GM21717 (cell line): ENCODE measurements around the gene DTNBP1.

Experiments used
- ATAC-seq: cut with Tn5 transposase; IDR thresholded peaks from one replicate; pipeline ENCODE4 v1.9.1; 2021; ENCODE audit warnings: mild to moderate bottlenecking, moderate library complexity; ENCODE audit not compliant: unreplicated experiment

Gene DTNBP1

DNA sequence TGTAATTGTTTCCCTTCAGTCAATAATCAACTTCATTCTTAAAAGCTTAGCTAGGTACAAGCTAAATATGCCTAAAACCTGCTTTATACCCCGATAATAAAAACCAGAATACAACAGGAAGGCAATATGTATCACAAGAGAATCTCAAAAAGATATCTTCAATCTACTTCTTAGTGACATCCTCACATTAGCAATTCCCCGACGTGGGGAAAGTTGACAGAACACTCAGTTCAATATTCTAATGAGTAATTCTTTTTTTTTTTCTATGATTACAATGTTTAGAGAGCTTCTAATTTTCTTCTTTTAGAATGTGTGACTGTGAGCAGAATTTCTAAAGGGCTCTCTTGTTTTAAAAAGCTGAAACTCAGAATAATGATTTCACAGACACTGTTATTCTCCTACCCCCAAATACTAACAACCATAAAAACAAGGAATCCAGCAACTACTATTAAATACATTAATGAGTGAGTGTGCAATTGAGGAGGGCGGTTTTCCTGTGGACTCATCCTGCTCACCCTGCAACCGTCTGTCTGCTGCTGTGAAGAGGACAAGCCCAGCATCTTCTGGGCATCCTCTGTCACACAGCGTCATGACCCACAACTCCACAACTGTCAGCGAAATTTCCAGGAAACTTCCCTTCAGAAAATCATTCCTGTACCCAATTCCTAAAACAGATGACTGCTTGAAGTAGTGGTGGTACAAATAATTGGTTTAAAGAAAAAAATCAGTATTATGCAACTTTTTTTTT, 68.1 kb downstream of the DTNBP1 start:
- no peak for ATAC-seq

DNA sequence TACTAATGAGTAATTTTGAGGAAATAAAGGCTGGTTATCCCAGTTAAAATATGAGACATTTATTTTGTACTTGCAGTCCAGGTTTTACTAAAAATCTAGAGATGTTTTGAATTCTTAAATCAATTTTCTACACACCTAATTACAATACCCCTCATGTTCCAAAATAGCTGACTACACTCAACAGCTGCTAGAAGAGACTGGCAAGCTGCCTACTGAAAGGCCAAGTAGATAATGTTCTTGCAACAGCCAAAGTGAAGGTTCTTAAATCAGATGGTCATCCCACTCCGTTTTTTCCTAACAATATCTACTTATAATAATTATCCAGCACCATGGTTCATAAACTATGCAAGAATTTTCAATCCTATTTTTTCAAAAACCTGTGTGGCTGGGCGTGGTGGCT, 69.0 kb downstream of the DTNBP1 start:
- no peak for ATAC-seq

DNA sequence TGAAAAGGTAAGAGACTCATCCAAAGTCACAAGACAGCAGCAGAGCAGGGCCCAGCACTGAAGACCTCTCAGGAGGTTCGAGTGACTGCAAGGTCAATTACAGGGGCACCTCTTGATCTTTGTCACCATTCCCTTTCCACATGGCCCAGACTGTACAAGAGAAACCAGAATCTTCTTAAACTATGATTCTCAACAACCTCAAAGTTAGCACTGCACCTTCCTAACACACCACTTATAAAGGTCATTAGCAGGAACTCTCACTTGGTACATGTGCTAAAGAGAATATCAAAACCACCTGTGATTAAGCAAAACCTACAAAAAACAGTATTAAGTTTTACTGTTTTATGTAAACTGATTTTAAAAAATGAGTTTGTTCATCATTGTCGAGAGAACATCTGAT, 70.2 kb downstream of the DTNBP1 start:
- ATAC-seq = no peak

DNA sequence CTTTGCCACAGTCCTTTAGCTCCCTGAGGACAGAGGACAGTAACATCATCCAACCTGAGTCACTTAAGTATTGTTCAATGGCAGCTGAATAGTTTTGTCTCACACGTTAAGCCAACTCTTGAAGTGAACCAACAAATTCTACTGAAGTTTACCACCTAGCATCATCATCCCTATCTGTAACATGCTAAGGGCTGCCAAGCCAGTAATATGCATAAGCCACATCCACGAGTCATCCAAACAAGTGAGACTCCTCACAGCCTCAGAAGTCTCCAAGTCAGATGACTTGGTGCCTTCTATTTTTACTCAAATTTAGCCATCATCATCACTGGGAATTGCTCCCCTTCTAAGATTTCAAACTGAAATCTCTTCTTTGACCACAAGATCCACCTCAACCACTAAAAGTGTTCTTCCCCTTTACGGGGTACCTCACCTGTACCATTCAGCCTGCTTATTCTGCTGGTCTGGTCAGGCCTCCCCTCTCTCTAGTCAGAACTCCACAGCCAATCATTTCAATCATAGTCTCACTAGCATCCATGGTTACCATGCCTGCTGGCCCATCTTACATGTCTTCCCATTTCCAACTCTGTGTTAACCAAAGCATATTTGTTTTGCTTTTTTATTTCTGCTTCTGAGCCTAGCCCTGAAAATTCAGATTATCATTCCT, 73.7 kb downstream of the DTNBP1 start:
- no peak for ATAC-seq

DNA sequence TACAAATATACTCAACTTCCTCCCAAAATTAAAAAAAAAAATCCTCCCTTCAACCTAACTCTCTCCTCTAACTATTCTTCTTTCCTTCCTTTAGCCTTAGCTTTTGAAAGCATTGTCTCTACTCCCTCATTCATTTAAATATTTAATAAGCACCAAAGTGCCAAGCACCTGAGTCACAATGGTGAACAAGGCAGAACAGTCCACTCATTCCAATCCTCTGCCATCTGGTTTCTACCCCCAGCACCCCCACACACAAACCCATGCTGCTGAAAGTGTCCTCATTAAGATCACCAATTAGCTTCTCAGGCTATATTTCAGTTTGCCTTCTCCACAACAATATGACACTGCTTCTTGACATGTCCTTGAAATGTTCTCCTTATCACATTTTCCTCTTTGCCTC, 76.3 kb downstream of the DTNBP1 start:
- no peak for ATAC-seq

DNA sequence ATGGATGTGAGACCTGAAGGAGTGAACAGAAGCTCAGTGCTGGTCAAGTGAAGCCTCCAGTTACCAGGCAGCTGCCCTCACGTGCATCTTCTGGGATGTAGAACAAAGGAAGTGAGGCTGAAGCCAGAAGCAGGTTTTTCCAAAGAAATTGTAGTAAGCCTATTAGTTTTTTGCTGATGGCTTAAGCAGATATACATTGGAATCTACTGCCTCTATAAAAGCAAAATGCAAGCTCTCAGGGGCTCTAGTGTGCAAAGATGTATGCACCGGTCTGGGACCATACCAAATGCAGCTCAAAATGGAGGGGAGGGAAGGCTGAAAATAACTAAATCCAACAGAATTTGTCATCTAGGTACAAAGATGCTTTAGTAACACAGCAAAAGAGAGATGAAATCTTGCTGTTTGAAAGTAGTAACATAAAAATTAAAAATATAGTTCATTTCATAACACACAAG, 77.0 kb downstream of the DTNBP1 start:
- ATAC-seq = no peak

DNA sequence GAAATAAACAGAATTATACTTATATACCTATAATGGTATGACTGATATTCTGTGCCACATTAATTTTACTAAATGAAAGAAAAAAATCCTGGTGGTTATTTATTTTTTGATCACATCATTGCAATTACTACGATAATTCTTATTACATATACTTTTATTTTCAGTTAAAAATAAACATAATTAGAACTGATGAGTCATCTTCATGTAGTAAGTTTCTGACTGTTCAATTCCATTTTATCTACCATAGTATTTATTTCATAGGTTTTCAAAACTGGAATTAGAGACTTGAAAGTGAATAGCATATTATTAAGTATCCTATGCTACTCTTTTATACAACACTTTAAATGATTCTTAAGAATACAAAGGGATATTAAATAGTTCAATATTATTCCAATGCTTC, 80.3 kb downstream of the DTNBP1 start:
- no peak for ATAC-seq

DNA sequence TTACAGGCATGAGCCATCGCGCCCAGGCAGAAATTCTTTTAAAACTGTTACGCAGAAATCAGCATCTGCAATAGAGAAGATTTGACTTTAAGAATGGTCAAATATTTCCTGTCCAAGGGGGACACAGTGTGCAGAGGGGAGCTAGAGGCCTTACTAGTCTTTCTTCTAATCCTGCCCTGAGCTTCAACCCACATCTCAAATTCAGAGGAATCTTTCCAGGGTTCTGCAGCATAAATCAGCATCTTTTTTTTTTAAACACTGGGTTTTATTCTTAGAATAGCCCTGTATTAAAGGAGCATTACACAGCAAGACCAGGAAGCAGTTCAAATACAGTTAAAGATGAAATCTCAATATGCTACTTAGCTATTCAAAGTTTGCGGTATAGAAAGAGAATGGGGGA, 81.1 kb downstream of the DTNBP1 start:
- no peak for ATAC-seq

DNA sequence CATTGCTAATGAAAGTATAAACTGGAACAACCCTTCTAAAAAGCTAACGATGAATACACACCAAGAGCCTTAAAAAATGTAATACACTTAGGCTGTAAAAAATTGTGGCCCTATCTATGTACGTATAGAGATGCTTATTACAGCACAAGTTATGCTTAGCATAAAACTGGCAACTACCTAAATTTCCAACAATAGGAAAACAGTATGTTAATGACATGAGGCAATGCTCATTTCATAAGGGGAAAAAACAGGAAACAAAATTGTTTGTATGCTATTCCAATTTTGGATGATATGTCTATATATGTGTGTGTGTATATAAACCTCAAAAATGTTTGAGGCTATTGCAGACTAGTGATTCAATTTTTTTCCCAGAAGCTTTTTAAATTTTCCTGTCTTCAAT, 82.5 kb downstream of the DTNBP1 start:
- no peak for ATAC-seq

DNA sequence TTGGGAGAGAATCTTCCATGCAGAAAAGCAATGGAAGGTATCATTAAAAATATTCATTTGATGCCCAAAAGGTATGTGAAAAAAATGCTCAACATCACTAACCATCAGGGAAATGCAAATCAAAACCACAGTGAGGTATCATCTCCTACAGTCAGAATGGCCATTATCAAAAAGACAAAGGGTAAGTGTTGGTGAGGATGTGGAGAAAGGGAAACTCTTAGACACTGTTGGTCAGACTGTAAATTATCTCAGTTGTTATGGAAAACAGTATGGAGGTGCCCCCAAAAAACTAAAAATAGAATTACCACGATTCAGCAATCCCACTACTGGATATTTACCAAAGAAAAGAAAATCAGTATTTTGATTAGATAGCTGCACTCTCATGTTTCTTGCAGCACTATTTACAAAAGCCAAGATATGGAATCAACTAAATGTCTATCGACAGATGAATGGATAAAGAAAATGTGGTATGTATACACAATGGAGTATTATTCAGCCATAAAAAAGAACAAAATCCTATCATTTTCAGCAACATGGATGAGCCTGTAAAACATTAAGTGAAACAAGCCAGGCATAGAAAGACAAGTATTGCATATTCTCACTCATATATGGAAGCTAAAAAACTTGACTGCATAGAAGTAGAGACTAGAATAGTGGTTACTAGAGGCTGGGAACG, 84.0 kb downstream of the DTNBP1 start:
- ATAC-seq = no peak

DNA sequence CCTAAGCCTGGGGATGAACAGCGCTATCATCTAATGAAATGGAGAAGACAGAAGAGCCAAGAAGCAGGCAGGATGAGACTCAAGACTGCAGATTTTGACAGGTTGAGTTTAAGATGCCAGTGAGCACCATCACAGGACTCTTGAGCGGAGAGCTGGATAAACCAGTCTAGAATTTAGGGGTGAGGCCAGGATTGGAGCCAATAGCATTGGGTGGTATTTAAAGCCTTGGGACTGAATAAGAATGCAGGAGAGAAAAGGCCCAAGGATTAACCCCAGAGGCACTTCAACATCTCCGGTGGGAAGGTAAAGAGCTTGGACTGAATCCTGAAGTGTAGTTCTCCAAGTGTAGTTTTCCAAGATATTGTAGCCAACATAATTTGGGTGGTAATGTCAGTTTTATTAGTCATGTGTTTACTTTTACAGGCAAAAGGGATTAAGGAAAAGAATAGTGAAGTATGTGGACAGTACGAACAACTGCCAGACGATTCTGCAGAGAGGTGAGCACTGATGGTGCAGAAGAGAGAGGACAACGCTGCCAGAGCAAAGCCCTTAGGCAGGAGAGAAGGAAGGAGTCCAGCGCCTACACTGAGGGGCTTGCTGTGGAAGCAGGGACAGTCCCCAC, 85.2 kb downstream of the DTNBP1 start:
- no peak for ATAC-seq

DNA sequence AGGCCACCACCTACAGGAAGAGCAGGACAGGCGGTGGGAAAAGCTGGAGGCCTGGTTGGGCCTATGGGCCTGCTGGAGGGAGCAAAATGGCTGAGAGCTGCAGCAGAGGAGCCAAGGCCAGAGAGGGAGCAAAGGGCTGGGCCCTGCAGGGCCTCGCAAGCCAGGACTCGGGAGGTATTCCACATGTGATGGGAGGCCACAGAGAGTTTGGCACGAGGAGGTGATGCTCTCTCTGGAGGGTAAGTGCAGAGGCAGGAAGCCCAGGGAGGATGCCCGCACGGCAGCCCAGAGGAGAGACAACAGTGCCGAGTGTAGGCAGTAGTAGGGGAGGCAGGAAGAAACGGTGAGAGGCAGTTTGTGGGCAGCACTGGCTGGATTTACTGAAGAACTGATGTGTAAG, 85.7 kb downstream of the DTNBP1 start:
- ATAC-seq = no peak

DNA sequence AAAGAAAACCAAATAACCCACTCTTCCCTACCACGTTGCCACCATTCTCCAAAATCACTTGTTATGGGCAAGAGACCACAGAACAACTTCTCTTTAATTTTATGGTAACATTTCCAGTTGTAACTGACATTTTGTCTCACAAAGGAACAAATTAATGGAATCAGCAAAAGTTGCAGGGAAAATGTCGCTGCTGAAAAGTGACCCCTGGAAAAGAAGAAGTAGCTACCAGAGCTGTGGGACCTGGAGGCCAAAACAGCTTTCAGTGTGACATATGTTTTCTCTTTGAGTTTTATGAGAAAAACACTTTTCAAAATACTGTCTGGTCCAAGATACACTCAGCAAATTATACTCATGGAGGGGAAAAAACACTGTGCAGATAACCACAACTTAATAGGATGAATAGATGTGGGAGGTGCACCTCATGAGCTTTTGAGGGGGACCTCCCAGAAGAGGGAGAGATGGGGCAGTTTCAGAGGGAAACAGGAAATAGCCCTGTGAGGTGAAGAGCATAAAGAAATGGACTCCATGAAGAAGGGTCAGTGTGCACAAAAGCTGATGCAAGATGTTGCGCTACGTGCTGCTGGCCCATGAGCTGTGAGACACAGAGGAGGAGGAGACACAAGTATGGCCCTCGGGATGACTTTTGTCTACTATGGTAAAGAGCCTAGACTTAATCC, 87.3 kb downstream of the DTNBP1 start:
- ATAC-seq = no peak

DNA sequence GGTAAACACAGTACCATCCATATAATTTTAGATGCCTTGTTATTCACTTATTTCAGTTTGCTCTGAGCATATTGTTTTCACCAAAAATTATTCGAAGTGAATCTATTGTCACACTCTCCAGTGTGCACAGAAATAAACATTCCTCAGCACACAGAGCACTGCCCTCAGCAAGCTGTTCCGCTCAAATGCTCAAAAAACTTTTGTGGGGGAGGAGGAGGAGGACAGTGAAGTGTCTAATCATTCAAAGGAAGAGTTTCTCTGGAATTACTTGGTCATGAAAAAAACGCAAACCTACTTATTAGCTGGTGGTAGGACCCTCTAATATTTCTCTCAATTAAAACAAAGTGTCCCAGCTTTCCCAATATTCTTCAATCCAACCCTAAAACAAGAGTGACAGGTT, 88.3 kb downstream of the DTNBP1 start:
- no peak for ATAC-seq

DNA sequence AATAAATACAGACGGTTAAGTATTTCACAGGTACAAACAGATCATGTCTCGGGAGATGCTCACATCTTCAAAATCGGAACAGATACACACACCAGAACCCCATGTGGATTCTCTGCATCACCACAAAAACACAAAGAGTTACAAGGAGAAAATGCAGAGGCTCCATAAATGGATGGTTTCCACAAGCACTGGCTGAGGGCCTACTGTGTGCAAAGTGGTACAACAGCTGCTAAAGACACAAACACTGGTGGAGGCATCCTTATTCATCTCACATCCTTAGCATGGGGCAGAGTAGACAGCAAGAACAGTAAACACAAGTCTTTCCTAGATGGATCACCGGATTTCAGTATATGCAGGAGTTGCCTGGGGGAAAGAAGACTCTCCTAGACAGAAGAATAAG, 88.8 kb downstream of the DTNBP1 start:
- ATAC-seq = no peak

DNA sequence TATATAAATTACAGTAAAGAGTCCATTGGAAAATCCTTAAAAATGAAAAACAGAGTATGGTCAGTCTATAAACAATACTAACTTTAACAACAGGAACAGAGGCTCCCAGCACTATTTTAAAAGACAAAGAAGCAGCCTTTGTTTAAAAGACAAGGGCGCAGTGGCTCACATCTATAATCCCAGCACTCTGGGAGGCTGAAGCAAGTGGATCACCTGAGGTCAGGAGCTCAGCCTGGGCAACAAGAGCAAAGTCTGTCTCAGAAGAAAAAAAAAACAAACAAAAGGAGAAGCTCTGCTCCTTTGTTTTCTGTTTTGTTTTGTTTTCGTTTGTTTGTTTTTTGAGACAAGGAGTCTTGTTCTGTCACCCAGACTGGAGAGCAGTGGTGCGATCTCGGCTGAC, 89.4 kb downstream of the DTNBP1 start:
- no peak for ATAC-seq

DNA sequence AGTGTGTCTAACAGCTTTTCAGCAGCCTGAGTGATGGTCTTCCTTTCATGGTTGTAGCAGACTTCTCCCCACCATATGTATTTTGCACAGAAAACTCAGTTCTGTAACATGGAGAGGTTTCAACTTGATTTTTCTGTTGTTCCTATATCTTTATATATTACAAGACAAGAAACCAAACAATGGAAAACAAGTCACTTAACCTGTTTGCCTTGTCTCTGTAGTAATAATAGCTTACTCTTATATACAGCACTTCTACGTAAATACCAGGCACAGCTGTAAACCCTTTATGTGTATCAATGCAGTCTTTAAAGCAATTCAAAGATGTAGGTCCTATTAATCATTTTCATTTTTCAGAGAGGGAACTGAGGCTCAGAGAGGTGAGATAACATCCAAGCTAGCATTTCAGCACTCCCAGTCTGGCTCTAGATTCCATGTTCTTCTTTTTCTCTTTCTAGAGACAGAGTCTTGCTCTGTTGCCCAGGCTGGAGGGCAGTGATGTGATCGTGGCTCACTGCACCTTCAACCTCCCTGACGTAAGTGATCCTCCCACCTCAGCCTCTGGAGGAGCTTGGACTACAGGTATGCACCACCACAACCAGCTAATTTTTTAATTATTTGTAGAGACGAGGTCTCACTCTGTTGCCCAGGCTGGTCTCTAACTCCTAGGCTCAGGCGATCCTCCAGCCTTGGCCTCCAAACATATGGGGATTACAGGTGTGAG, 90.4 kb downstream of the DTNBP1 start:
- ATAC-seq = no peak

DNA sequence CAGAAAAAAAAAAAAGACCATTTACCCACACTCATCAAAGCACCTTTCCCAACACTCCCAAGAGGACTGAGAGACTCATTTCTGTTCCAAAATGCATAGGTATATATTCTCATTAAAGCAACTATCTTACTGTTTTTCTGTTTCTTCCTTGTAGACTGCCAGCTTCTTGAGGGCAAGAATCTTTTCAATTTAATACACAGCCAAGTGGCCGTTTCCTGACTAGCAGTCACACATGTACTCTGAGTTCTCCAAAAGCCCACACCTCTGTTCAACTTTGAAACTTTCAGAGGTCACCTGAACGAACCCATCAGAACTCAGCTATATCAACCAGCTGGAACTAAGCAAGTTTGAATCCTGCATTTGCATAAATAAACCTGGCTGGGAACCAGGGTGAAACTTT, 92.7 kb downstream of the DTNBP1 start:
- ATAC-seq = no peak

DNA sequence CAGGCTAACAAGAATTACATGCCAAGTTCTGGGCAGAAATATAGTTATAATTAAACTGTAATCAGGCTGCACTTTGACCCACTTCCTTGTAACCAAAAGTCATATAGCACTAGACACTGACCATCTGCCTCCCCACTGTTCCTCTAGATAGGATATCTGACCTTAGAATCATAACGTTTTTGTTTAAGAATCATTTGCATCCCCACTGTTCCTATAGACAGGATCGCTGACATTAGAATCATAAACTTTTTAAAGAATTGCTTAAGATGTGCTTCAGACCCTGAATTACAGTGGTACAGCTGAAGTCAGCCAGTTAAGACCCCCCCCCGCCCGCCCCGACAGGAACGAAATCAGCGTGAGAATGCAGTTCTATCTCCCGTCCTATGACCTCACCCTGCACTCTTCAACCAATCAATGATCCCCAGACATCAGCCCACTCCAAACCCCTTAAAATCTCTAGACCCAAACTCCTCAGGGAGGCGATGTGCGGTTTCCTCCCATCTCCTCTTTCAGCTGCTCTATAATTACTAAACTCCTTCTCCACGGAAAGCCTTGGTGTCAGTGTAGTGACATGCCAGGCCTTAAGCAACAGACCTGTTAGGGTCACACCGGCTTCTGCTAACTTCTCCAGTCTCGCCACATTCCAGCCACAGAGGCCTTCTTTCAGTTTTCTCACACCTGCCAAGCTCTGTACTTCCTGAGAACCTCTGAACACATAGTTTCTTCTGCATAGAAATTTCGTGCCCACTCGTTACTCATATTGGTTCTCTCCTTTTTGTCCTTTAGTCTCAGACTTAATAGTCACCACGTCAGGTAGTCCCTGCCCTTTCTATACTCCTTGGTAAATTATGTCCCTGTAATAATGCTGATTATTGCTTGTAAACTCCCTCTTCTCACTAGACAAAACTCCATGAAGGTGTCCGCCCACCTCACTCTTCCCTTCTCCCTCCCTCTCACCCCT, 93.5 kb downstream of the DTNBP1 start:
- no peak for ATAC-seq
